Measurements from ENCODE around the gene AATK.

AATK gene

DNA sequence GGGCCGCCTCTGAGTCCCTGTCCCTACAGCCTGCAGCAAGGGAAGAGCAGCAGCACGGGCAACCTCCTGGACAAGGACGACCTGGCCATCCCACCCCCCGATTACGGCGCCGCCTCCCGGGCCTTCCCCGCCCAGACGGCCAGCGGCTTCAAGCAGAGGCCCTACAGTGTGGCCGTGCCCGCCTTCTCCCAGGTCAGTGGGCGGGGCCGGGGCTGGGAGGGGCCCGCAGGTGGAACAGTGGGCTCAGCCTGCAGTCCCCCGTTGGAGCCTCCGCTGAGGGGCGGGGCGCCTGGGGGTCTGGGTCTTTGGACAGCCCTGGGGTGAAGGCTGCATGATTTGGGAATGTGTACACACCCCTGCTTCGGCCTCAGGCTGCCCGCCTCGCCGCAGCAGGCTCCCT, 59.3 kb downstream of the AATK start:
- no peak overlapping the region for H3K4me3 ChIP-seq (ENCODE audit: low read depth, low read length)
- DNase-seq (ENCODE audit: low read depth) = no peak

DNA sequence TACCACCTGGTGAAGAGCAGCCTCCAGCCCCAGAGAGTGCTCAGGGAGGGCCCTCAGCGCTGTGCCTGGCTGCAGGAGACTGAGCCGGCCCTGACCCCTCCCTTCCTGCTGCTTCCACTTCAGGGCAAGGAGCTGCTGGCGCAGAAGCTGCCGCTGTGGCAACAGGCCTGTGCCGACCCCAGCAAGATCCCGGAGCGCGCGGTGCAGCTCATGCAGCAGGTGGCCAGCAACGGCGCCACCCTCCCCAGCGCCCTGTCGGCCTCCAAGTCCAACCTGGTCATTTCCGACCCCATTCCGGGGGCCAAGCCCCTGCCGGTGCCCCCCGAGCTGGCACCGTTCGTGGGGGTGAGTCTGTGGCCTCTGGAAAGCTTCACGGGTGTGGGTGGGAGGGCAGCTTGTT, 62.6 kb downstream of the AATK start:
- DNase-seq (ENCODE audit: low read depth) = no peak

DNA sequence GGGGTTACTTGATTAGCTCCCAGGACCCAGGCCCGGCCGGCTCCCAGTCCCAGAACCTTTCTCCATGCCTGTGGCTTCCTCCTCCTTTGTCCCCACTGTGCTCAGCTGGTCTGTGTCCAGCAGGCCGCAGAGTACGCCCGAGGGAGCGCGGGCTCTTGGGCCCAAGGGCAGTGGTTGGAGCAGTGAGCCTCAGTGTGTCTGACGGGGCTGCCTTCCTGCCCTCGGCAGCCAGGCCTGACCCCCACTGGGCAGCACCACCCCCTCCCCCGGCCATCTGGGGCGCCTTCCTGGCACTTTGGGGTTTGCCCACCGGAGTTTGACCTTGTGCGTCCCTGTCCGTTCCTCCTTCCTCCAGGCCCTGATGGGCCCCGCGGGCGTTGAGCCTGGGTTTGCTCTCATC, 63.2 kb downstream of the AATK start:
- DNase-seq (ENCODE audit: low read depth) = no peak
- H3K4me3 ChIP-seq (ENCODE audit: low read depth, low read length) = no peak overlapping the region

More for the DNA sequence above, 62.6 kb downstream of the AATK start:
- H3K4me3 ChIP-seq (ENCODE audit: low read depth, low read length) = no peak overlapping the region

- no peak for DNase-seq (ENCODE audit: low read depth)
- H3K4me3 ChIP-seq (ENCODE audit: low read depth, low read length) = no peak overlapping the region
These were observed 63.7 kb downstream of the AATK start for GRCh38 chr17:81102352-81102751.

DNA sequence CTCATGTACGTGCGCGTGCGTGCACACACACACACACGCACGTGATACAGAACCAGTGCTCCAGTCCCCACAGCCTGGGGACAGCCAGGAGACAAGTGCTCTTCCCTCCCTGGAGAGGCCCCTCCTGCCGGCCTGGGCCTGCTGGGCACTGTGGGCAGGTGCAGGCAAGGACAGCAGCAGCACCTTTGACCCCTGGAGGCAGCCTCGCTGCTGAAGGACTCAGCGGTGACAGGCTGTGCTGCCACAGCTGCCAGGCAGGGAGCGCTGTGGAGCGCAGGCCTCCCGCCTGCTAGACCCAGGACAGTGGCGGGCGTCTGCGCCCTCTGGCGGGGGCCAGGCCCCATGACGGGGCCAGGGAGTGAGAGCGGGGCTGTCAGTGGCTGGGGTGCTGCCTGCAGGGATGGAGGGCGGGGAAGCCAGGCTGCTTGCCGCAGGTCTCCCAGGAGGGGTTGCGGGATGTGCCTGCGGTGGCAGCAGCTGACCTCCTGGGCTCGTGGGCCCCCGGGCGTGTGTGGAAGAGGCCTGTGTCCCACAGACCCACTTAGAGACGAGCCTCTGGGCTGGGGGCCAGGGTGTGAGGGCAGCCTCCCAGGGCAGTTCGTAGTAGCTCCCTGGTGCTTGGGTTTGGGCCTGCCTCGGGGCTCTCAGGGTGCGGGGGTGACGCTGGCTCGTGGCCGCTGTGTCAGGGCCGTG, 64.3 kb downstream of the AATK start:
- no peak overlapping the region for H3K4me3 ChIP-seq (ENCODE audit: low read depth, low read length)
- DNase-seq (ENCODE audit: low read depth) = no peak

DNA sequence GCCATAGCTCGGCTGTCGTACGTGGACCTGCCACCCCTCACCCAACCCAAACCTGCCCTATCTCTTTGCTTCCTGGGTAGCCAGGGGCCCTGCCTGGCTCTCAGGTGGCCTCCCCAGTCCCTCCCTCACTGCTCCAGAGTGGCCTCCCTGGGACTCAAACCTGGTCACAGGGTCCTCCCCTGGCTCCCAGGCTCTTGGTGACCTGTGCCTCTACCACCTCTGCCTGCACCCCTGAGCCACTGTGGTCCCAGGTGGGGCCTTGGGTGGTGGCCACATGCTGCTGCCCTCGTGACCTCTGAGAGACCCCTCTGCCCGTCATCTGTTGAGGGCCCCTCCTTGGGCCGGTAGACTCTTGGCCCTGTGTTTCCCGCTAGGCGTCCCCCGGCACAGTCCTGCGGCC, 65.4 kb downstream of the AATK start:
- H3K4me3 ChIP-seq (ENCODE audit: low read depth, low read length) = no peak overlapping the region
- DNase-seq (ENCODE audit: low read depth) = no peak

- no peak overlapping the region for H3K4me3 ChIP-seq (ENCODE audit: low read depth, low read length)
These were observed 66.1 kb downstream of the AATK start for GRCh38 chr17:81099888-81100287.

DNA sequence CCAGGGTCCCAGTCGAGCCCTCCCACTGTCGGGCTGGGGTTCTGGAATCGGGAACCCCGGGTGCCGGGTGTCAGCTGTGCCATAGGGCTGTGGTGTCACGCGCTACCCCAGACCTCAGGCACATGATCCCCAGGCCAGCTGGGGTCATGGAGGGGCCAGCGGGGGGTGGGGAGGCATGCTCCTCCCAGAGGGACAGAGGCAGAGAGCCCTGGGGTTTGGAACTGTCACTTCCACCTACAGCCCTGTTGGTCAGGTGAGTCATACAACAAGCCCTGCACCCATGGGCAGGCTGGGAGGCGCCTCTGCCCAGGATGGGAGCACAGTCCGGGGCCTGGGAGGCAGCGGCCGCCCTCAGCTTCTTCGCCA, 68.1 kb downstream of the AATK start:
- peak overlapping the region; percentile 35 for H3K4me3 ChIP-seq (ENCODE audit: low read depth, low read length)
- no peak for DNase-seq (ENCODE audit: low read depth)

More at GRCh38 chr17:81099888-81100287, 66.1 kb downstream of the AATK start:
- DNase-seq (ENCODE audit: low read depth) = no peak

DNA sequence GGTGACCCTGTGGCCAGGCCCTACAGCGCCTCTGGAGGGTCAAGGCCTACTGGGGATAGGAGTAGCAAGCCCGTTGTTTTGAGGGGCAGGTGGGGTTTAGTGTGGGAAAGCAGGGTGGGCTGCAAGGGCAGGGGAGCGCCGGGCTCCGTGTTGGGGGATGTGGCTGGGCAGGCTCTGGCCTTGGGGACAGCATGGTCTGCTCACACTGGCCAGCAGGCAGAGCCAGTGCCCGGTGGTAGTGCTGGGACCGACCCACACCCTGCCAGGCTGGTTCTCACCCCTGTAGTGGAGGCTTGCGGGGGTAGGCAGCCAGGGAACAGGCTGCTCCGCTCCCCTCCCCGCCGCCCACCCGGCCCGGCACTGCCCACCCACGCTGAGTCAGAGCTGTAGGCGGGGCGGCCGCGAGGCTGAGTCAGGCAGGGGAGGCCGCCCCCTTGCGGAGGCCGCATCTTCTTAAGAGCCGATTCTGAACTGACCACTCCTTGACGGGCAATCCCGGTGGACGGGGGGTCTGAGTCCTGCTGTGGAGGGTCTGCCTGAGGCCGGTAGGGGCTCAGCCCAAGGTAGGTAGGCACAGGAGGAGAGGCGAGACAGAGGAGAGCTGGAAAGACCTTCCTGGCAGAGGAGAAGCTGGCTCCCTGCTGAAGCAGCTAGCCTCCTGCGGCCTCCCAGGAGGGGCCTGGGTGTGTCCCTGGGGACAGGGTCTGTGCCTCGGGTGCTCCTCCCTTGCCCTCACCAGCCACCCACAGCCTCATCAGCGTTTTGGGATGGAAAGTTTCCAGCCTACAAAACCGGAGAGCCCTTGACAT, 68.7 kb downstream of the AATK start:
- peak; percentile 57 for DNase-seq (ENCODE audit: low read depth)

GRCh38 chr17:81096741-81097133, 69.3 kb downstream of the AATK start:
- no peak for DNase-seq (ENCODE audit: low read depth)
- no peak overlapping the region for H3K4me3 ChIP-seq (ENCODE audit: low read depth, low read length)

More for the DNA sequence above, 68.7 kb downstream of the AATK start:
- H3K4me3 ChIP-seq (ENCODE audit: low read depth, low read length) = peak overlapping the region; percentile 35

DNA sequence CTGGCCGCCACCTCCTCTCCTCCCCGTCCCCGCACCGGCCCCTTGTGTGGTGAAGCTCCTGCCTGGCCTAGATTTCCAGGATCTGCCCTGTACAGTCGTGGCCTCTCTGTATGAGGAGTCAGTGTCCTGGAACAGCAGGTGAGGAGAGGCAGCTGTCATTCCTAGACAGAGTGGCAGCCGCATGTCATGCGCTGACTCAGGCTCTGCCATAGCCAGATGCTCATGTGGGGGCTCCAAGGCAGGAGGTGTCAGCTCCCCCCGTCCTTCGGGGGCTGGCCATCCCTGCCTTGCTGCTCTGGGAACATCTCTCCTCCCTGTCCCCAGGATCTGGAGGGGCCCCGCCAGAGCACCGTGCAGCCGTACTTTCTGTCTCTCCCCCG, 70.6 kb downstream of the AATK start:
- H3K4me3 ChIP-seq (ENCODE audit: low read depth, low read length) = no peak overlapping the region
- DNase-seq (ENCODE audit: low read depth) = no peak

DNA sequence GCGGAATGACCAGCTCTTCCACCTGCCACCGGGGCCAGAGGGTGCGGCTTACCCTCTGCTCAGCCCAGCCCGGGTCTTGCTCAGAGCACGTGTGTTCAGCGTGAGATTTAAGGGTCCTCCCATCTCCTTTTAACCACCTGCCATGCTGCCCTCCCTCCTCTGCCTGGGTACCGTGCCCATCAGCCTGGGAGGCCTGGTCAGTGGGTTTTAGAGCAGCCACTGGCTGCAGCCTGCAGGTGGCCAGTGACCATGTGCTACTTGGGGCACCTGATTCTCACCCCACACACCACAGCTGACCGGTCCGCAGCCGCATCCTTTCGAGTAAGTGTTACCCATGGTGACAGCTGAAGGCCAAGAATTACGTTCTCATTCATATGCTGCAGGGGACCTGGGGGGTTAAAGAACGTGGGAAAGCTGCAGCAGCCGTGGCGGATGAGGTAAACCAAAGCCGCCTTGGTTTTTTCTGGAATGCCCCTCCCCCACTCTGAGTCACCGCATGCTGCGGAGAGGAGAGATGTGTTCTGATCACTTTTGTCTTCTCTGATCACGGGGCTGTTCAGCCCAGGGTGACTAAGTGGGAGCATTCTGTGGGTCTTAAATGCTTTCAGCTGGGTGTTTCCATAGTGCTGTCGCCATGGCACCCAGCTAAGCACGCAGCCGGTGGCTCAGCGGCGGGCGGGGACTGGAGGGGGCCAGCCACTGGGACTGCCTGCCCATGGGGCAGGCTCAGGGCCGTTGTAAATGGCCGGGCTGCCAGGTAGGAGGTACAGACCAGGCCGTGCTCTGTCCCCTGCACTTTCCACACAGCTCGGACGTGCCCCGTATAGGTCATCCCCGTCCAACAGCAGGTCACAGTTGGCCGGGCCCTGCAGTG, 71.3 kb downstream of the AATK start:
- peak; percentile 98 for DNase-seq (ENCODE audit: low read depth)
- H3K4me3 ChIP-seq (ENCODE audit: low read depth, low read length) = no peak overlapping the region

DNA sequence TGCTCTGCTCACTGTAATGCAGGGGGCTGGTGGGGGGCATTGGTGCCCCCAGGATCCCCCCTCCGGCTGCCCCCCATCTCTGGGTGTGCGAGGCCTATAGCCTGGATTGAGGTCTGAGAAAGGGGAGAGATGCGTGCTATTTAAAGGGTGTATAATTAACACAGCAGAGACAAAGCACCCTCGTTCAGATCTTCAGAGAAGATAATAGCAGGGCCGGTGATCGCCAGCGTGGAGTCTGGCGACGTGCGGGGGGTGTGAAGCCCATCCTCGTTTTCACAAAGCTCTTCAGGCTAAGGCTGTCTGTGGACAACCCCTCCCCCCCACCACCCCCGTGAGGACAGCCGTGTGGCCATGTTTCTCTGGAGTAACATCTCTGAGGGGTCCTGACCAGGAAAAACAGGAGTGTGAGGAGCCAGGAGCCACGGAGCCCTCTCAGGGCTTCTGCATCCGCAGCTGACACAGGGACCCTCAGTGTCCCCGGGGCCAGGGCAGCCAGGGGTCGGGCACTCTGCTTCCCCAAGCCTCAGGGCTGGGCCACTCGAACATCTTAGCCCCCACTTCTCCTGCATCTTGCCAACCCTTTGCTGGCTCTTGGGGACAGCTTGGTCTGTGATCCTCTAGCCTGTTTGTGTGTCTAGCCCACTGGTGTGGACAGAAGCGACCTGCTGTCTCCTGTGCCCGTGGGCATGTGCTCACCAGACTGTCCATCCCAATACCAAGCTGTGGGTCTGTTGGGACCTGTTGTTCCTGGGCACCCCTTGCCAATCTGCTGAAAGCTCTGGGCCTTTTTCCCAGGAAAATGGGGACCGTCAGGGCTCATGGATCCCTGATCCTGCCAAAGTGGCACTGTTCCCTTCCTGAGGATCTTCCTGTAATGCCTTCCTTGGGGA, 72.2 kb downstream of the AATK start:
- DNase-seq (ENCODE audit: low read depth) = no peak
- no peak overlapping the region for H3K4me3 ChIP-seq (ENCODE audit: low read depth, low read length)

GRCh38 chr17:81092518-81093095, 73.4 kb downstream of the AATK start:
- no peak for DNase-seq (ENCODE audit: low read depth)
- no peak overlapping the region for H3K4me3 ChIP-seq (ENCODE audit: low read depth, low read length)

- no peak for DNase-seq (ENCODE audit: low read depth)
- H3K4me3 ChIP-seq (ENCODE audit: low read depth, low read length) = no peak overlapping the region
These were observed 74.1 kb downstream of the AATK start for GRCh38 chr17:81091774-81092517.

DNA sequence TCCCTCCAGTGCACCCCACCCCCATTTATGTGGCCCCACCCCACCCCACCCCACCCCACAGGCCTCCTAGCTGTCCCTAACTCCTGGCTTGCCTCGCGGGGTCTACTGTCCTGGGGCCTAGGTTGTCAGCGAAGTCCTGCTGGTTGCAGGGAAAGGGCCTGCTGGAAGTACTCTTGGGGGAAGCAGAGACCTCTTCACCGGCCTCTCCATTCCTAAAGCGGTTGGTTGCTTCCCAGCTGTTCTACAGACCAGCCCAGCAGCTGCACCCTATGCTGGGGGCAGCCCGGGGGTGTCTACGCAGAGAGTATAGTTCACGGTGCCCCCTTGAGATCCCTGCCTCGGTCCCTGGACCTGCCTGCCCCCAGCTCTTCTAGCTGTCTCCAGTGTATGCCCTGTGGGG, 74.9 kb downstream of the AATK start:
- H3K4me3 ChIP-seq (ENCODE audit: low read depth, low read length) = no peak overlapping the region
- DNase-seq (ENCODE audit: low read depth) = no peak

DNA sequence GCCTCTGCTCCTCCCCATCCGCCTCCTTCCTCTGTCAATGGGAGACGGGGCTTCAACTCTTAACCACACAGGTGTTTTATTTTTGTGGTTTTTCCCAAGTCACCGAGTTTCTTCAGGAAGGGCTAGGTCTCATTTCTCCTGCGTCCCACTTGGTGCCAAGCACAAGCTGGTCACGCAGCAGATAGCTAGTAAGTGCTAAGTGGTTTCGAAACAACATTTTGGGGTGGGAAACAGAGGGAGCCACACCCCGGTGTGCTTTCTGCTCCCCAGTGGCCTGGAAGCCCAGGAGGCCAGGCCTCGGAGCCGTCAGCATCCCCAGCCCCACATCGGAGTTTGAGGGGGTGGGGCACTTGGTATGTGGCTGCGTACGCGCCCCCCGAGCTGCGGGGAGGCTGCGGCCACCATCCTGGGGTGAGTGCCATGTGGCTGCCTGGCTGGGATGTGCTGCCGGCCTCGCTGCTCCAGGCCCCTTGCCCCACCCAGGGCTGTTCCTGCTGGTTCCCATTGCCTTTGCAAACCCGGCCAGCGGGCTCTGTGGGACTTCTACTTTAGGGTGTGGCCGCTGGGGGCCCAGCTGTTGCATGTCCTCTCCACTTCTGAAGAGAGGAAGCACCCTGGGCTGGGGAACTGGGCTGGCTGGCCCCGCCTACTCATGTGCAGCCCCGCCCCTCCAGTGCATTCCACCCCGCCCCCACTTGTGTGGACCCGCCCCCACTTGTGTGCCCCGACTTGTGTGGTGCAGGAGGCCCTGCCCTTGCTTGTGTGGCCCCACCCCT, 75.5 kb downstream of the AATK start:
- no peak overlapping the region for H3K4me3 ChIP-seq (ENCODE audit: low read depth, low read length)
- no peak for DNase-seq (ENCODE audit: low read depth)
